Activated T-helper 1 cell treated with anti-CD3 and anti-CD28 coated beads, Interleukin-12 subunit alpha, Interleukin-12 subunit beta, Interleukin-2, Interleukin-4 antibody, amounts not matched to agents 30 ng/mL and 10 ng/mL and 1 ng/mL, durations not matched to agents 14 hours and 24 hours and 36 hours (primary cell): ENCODE measurements around the gene TNS1. TPM values are rescaled to one million over a fixed set of nuclear protein-coding genes. Genes with fewer than 3 reads are reported as not detected.

Source experiments
- DNase-seq: peaks from one replicate; pipeline ENCODE4 v3.0.0; 2021; ENCODE audit warnings: low spot score
- H3K27ac Mint-ChIP-seq: one replicate; pipeline ENCODE4 v1.8.0; 2021; ENCODE audit warnings: mild to moderate bottlenecking, mixed read lengths
- H3K27me3 Mint-ChIP-seq: one replicate; pipeline ENCODE4 v1.8.0; 2022; ENCODE audit warnings: mild to moderate bottlenecking, moderate library complexity, mixed read lengths; ENCODE audit not compliant: insufficient read depth
- H3K36me3 Mint-ChIP-seq: one replicate; pipeline ENCODE4 v1.8.0; 2021; ENCODE audit warnings: low read depth, mixed read lengths
- H3K4me1 Mint-ChIP-seq: one replicate; pipeline ENCODE4 v1.8.0; 2021; ENCODE audit warnings: low read depth, mixed read lengths
- H3K4me3 Mint-ChIP-seq: one replicate; pipeline ENCODE4 v1.8.0; 2021; ENCODE audit warnings: mild to moderate bottlenecking, moderate library complexity, mixed read lengths
- H3K9me3 Mint-ChIP-seq: one replicate; pipeline ENCODE4 v1.8.0; 2021; ENCODE audit warnings: mixed read lengths
- intact Hi-C: fragments of 100-400 bp; cut with micrococcal nuclease; formaldehyde crosslinking; loops from one replicate; pipeline ENCODE4 v1.15.1; 2024
- total RNA-seq: library from RNA; stranded (reverse); gene quantifications from 2 replicates; pipeline ENCODE4 v1.2.3, GENCODE V29; 2022

The TNS1 gene
- total RNA-seq, 1 donor from 2014 or later = 0.41 TPM

GRCh38 chr2:217931846-217932560 lies 70.8 kb downstream of the TNS1 start:
- Mint-ChIP-seq H3K27ac (no peak overlapping the region), H3K36me3 (no peaks in the 10 kb centered on the region), H3K9me3 (no peaks in the 10 kb centered on the region), H3K4me3 (no peak overlapping the region), H3K27me3 (no peaks in the 10 kb centered on the region), H3K4me1 (peaks cover 16% of the 10 kb centered on the region)
- no peak for DNase-seq
- intact Hi-C loops = no loop called here

DNA sequence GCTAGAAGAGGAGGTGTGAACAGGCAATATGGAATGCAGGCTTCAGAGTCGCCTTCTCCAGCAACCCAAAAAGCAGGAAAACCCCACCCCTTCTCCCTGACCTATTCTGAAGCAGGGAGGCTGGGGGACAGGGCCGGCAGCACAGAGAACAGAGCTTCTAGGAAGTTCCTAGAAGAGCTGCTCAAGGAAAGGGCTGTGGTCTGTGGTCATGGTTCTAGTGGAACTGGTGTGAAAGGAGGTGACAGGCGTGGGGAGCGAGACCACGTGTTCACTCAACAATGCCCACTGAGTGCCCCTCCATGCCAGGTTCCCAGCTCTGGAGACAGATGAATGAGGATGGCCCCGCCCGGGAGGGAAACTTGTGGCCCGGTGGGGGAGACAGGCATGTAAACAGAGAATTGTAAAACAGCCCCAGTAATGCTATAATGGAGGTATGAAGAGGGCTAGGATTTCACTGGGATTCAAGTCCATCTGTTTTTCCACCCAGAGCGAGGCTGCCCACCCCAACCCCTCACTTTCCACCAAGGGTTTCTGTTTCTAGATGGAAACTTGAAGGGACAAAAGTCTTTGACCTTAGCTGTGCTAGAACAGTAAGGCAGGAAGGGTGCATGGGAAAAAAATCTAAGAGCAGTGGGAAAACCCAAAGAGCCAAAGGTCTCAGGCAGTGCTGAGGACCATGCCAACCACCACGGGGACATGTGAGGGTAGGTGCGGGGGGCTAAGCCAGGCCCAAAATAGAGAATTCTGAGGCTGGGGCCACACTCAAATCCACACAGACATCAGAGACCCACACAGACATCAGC lies 71.8 kb downstream of the TNS1 start:
- Mint-ChIP-seq H3K9me3 (no peaks in the 10 kb centered on the region), H3K4me3 (no peak overlapping the region), H3K27ac (no peak overlapping the region), H3K36me3 (no peaks in the 10 kb centered on the region), H3K4me1 (peaks cover 16% of the 10 kb centered on the region), H3K27me3 (no peaks in the 10 kb centered on the region)
- no peak for DNase-seq
- intact Hi-C loops = no loop called here

GRCh38 chr2:217929757-217930707 lies 72.8 kb downstream of the TNS1 start:
- H3K4me3 Mint-ChIP-seq = no peak overlapping the region
- H3K27ac Mint-ChIP-seq = no peak overlapping the region
- no peaks in the 10 kb centered on the region for H3K9me3 Mint-ChIP-seq
- no peaks in the 10 kb centered on the region for H3K36me3 Mint-ChIP-seq
- H3K4me1 Mint-ChIP-seq = peaks cover 16% of the 10 kb centered on the region
- no peak for DNase-seq
- H3K27me3 Mint-ChIP-seq = no peaks in the 10 kb centered on the region
- intact Hi-C loops = no loop called here

DNA sequence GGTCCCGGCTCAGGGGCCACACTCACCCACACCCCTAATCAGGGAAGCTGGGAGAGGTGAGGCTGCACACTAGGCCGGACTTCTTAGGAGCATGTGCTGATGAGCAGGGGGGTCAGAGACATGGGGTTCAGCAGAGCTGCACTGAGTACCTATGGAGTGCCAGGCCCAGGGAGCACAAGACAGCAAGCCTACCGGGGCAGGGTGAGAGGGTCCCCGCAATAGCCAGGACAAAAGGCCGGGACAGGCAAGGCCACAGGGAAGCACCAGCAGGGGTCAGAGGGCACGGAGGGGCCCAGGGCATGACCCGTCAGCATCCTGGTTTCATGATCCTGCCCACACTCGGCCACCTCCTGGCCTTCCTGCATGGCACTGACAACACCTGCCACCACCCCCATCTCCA lies 73.5 kb downstream of the TNS1 start:
- DNase-seq = no peak
- Mint-ChIP-seq H3K27ac (no peak overlapping the region), H3K4me1 (peaks cover 16% of the 10 kb centered on the region), H3K36me3 (no peaks in the 10 kb centered on the region), H3K4me3 (no peak overlapping the region), H3K9me3 (no peaks in the 10 kb centered on the region), H3K27me3 (no peaks in the 10 kb centered on the region)
- intact Hi-C loops = no loop called here

GRCh38 chr2:217928324-217929181 lies 74.2 kb downstream of the TNS1 start:
- H3K27ac Mint-ChIP-seq = no peak overlapping the region

GRCh38 chr2:217927601-217928323 lies 75.0 kb downstream of the TNS1 start:
- DNase-seq = no peak
- no peaks in the 10 kb centered on the region for H3K27me3 Mint-ChIP-seq
- H3K4me1 Mint-ChIP-seq = peaks cover 16% of the 10 kb centered on the region
- H3K36me3 Mint-ChIP-seq = no peaks in the 10 kb centered on the region
- intact Hi-C loops = no loop called here
- no peak overlapping the region for H3K27ac Mint-ChIP-seq
- H3K4me3 Mint-ChIP-seq = no peak overlapping the region
- H3K9me3 Mint-ChIP-seq = no peaks in the 10 kb centered on the region

More at GRCh38 chr2:217928324-217929181, 74.2 kb downstream of the TNS1 start:
- intact Hi-C loops = no loop called here
- Mint-ChIP-seq H3K4me3 (no peak overlapping the region), H3K36me3 (no peaks in the 10 kb centered on the region), H3K4me1 (peaks cover 16% of the 10 kb centered on the region), H3K27me3 (no peaks in the 10 kb centered on the region), H3K9me3 (no peaks in the 10 kb centered on the region)
- no peak for DNase-seq

DNA sequence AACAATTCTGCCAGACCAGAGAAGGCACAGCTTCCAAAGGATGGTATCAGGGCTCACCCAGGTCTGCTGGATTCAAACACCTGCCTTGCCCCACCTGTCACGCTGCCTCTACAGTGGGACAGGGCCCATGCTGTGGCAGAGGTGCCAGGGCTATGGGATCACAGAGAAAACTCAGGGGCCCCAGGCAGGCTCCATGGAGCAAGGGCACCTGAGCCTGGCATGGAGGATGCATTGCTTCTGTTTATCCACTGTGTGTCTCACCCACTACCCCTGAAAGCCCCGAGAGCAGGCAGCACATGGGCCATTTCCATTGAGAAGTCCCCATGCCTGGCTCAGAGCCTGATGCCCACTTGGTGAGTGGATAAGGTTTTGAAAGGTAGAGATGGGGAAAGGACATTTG lies 76.0 kb downstream of the TNS1 start:
- intact Hi-C loops = no loop called here
- H3K9me3 Mint-ChIP-seq = no peaks in the 10 kb centered on the region
- no peak overlapping the region for H3K27ac Mint-ChIP-seq
- no peaks in the 10 kb centered on the region for H3K27me3 Mint-ChIP-seq
- H3K4me3 Mint-ChIP-seq = no peak overlapping the region
- no peaks in the 10 kb centered on the region for H3K36me3 Mint-ChIP-seq
- no peak for DNase-seq
- H3K4me1 Mint-ChIP-seq = peaks cover 16% of the 10 kb centered on the region

- Mint-ChIP-seq H3K27me3 (no peaks in the 10 kb centered on the region), H3K4me3 (no peak overlapping the region), H3K4me1 (no peaks in the 10 kb centered on the region), H3K9me3 (no peaks in the 10 kb centered on the region), H3K27ac (no peak overlapping the region), H3K36me3 (no peaks in the 10 kb centered on the region)
- no peak for DNase-seq
- intact Hi-C loops = no loop called here
Measured at GRCh38 chr2:217924346-217924901, 78.4 kb downstream of the TNS1 start.

DNA sequence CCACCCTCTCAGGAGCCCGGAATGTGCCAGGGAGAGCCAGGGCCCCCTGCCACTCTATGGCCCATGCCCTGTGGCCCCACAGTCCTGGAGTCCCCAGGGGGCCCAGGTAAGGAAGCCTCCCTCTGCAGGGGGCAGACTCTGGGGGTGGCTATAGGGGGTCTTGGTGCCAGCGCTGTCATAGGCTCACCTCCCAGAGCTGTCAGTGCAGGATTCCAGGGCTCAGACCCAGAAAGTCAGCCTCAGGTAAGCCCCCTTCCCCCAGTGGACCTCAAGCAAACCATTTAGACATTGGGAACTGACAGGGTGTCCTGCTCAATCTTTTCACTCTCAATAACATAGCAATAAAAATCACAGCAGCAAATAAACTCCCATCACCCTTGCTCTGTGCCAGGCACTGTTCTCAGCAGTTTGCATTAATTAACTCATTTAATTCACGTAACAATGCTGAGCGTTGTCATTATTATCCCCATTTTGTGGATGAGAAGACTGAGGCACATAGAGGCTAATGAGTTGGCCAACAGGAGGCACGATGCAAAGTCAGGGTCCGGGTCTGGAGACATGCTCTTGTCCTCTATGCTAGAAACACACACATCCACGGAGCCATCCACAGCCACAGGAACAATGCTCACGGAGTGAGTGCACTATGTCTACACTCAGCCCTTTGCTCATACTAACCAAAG lies 79.6 kb downstream of the TNS1 start:
- Mint-ChIP-seq H3K4me1 (no peaks in the 10 kb centered on the region), H3K9me3 (no peaks in the 10 kb centered on the region), H3K4me3 (no peak overlapping the region), H3K36me3 (no peaks in the 10 kb centered on the region), H3K27ac (no peak overlapping the region), H3K27me3 (no peaks in the 10 kb centered on the region)
- intact Hi-C loops = no loop called here
- no peak for DNase-seq

GRCh38 chr2:217922101-217923006 lies 80.4 kb downstream of the TNS1 start:
- Mint-ChIP-seq H3K27ac (no peak overlapping the region), H3K4me3 (no peak overlapping the region), H3K27me3 (no peaks in the 10 kb centered on the region), H3K4me1 (no peaks in the 10 kb centered on the region), H3K36me3 (no peaks in the 10 kb centered on the region), H3K9me3 (no peaks in the 10 kb centered on the region)
- DNase-seq = no peak
- intact Hi-C loops = no loop called here
